ENCODE results near the gene HERC2. TPM values are rescaled to one million over a fixed set of nuclear protein-coding genes. Genes with fewer than 3 reads are reported as not detected.

HERC2 gene
- total and polyA plus RNA-seq, 12 donors = 24.4 to 77.0 (median 60.3) TPM

GRCh38 chr15:28084547-28084946, 237.4 kb downstream of the HERC2 start:
- no peak for DNase-seq
- ATAC-seq = no peak
- intact Hi-C loops (cut with DNase I) = no loop called here
- Histone ChIP-seq H3K4me3 (no peak overlapping the region), H3K36me3 (no peaks in the 10 kb centered on the region), H3K9me3 (peaks cover 0 to 7% (median 0%) of the 10 kb centered on the region in 11 donors), H3K27ac (no peak overlapping the region), H3K27me3 (peaks cover 0 to 7% (median 0%) of the 10 kb centered on the region in 7 donors), H3K4me1 (peaks cover 0 to 9% (median 4%) of the 10 kb centered on the region in 9 donors)
- no peak for TF ChIP-seq CTCF (IDR thresholded peaks at IDR 0.05)
- 65 to 81% methylated on average over 3 of the region's 3 CpGs for WGBS, 2 donors

GRCh38 chr15:28082891-28083684, 238.9 kb downstream of the HERC2 start:
- peaks cover 0 to 10% (median 0%) of the 10 kb centered on the region in 7 donors for H3K27me3 ChIP-seq
- peaks cover 0 to 9% (median 4%) of the 10 kb centered on the region in 9 donors for H3K4me1 ChIP-seq
- 65% methylated on average over 11 of the region's 11 CpGs for WGBS, 2 donors
- peaks cover 0 to 7% (median 0%) of the 10 kb centered on the region in 11 donors for H3K9me3 ChIP-seq
- H3K36me3 ChIP-seq = no peaks in the 10 kb centered on the region
- intact Hi-C loops (cut with DNase I) = no loop called here
- no peak for TF ChIP-seq CTCF (IDR thresholded peaks at IDR 0.05)
- no peak overlapping the region for H3K4me3 ChIP-seq
- DNase-seq (no peak), ATAC-seq (no peak)
- no peak overlapping the region for H3K27ac ChIP-seq

- Histone ChIP-seq H3K27ac (no peak overlapping the region), H3K36me3 (no peaks in the 10 kb centered on the region), H3K4me1 (peaks cover 0 to 9% (median 4%) of the 10 kb centered on the region in 9 donors), H3K9me3 (peaks cover 0 to 7% (median 0%) of the 10 kb centered on the region in 11 donors), H3K27me3 (peaks cover 0 to 10% (median 0%) of the 10 kb centered on the region in 7 donors), H3K4me3 (no peak overlapping the region)
- 95 to 97% methylated on average over 20 of the region's 20 CpGs for WGBS, 2 donors
- intact Hi-C loops (cut with DNase I) = no loop called here
- DNase-seq = no peak
- ATAC-seq = no peak
- no peak for TF ChIP-seq CTCF (IDR thresholded peaks at IDR 0.05)
These were observed 240.4 kb downstream of the HERC2 start for GRCh38 chr15:28081594-28081993.

GRCh38 chr15:28080386-28080785, 241.6 kb downstream of the HERC2 start:
- intact Hi-C loops (cut with DNase I) = no loop called here

More at GRCh38 chr15:28080386-28080785, 241.6 kb downstream of the HERC2 start:
- Histone ChIP-seq H3K9me3 (peaks cover 0 to 7% (median 0%) of the 10 kb centered on the region in 11 donors), H3K27ac (no peak overlapping the region), H3K4me3 (no peak overlapping the region), H3K36me3 (no peaks in the 10 kb centered on the region), H3K4me1 (peaks cover 0 to 2% (median 0%) of the 10 kb centered on the region in 9 donors), H3K27me3 (peaks cover 0 to 10% (median 0%) of the 10 kb centered on the region in 7 donors)
- WGBS, 2 donors = 61 to 65% methylated on average over 8 of the region's 8 CpGs
- TF ChIP-seq CTCF (IDR thresholded peaks at IDR 0.05) = no peak
- DNase-seq (no peak), ATAC-seq (no peak)

All from heart right ventricle (tissue), 16 donors.